ENCODE results near the gene AIMP1. TPM values are rescaled to one million over a fixed set of nuclear protein-coding genes. Genes with fewer than 3 reads are reported as not detected.

Gene AIMP1
- total RNA-seq, 1 donor from 2014 or later = 46.8 TPM

Other genes starting within 250 kb of the AIMP1 start
- gene TBCK, start 341 bp upstream of the AIMP1 start, total RNA-seq = 25.8 and 27.9 TPM in 2 replicates
- gene GIMD1, start 52.2 kb downstream of the AIMP1 start, total RNA-seq = not detected in 2 replicates

Data from astrocyte (in vitro differentiated cells and primary cell).